MM.1S (cell line): ENCODE results near the gene MAPK12.

Experiments
- CTCF ChIP-seq: fragments of 300-600 bp; sonication (generic); IDR thresholded peaks from 2 replicates; pipeline ENCODE4 v1.5.1; 2016; ENCODE audit warnings: antibody characterized with exemption, low read length, mixed read lengths
- EZH2 ChIP-seq: fragments of 300-600 bp; sonication (generic); optimal IDR thresholded peaks from 2 replicates; pipeline ENCODE3; 2017; ENCODE audit warnings: low read depth, mild to moderate bottlenecking, antibody characterized with exemption, low read length, mixed read lengths
- EZH2phosphoT487 ChIP-seq: fragments of 300-600 bp; sonication (generic); IDR thresholded peaks from 2 replicates; pipeline ENCODE4 v1.6.1; 2018; ENCODE audit warnings: antibody characterized with exemption, low read length

GRCh38 chr22:50245214-50246072, 16.0 kb downstream of the MAPK12 start:
- TF ChIP-seq CTCF, result no peak
- TF ChIP-seq EZH2, result no peak
- TF ChIP-seq EZH2phosphoT487, result no peak
